ENCODE data around the gene NAP1L4.

Gene NAP1L4

GRCh38 chr11:2921261-2921660 is 70.9 kb downstream of the NAP1L4 start:
- FAIRE-seq: no peak
- no peak for TF ChIP-seq POLR2AphosphoS5 (IDR thresholded peaks at IDR 0.05; ENCODE audit: low read depth, low read length)
- no peak for TF ChIP-seq SPI1 (IDR thresholded peaks at IDR 0.05; ENCODE audit: low read depth, low read length)
- no peak for TF ChIP-seq POLR2A (IDR thresholded peaks at IDR 0.05; ENCODE audit: low read depth, low read length)
- no peak for DNase-seq (ENCODE audit: insufficient read length, low spot score)

GRCh38 chr11:2920343-2920742 is 71.8 kb downstream of the NAP1L4 start:
- TF ChIP-seq POLR2A (IDR thresholded peaks at IDR 0.05; ENCODE audit: low read depth, low read length) (no peak), PAX5 (IDR thresholded peaks at IDR 0.05; ENCODE audit: insufficient read depth, low read length, severe bottlenecking) (no peak), TAF1 (IDR thresholded peaks at IDR 0.05; ENCODE audit: low read depth, low read length) (no peak)
- FAIRE-seq: no peak
- DNase-seq (ENCODE audit: insufficient read length, low spot score): no peak

GRCh38 chr11:2919837-2920236 is 72.3 kb downstream of the NAP1L4 start:
- FAIRE-seq (no peak), DNase-seq (ENCODE audit: insufficient read length, low spot score) (no peak)
- TF ChIP-seq POLR2AphosphoS5 (IDR thresholded peaks at IDR 0.05; ENCODE audit: low read depth, low read length) (no peak), POU2F2 (IDR thresholded peaks at IDR 0.05; ENCODE audit: low read depth, low read length) (no peak), TAF1 (IDR thresholded peaks at IDR 0.05; ENCODE audit: low read depth, low read length) (no peak), SPI1 (IDR thresholded peaks at IDR 0.05; ENCODE audit: low read depth, low read length) (no peak), PAX5 (IDR thresholded peaks at IDR 0.05; ENCODE audit: insufficient read depth, low read length, severe bottlenecking) (no peak), POLR2A (IDR thresholded peaks at IDR 0.05; ENCODE audit: low read depth, low read length) (no peak)

- FAIRE-seq (no peak), DNase-seq (ENCODE audit: insufficient read length, low spot score) (no peak)
- TF ChIP-seq PAX5 (IDR thresholded peaks at IDR 0.05; ENCODE audit: insufficient read depth, low read length, severe bottlenecking) (no peak), SPI1 (IDR thresholded peaks at IDR 0.05; ENCODE audit: low read depth, low read length) (no peak), POLR2A (IDR thresholded peaks at IDR 0.05; ENCODE audit: low read depth, low read length) (no peak), POLR2AphosphoS5 (IDR thresholded peaks at IDR 0.05; ENCODE audit: low read depth, low read length) (no peak), TAF1 (IDR thresholded peaks at IDR 0.05; ENCODE audit: low read depth, low read length) (no peak), POU2F2 (IDR thresholded peaks at IDR 0.05; ENCODE audit: low read depth, low read length) (no peak)
Observed at GRCh38 chr11:2919188-2919587, 72.9 kb downstream of the NAP1L4 start.

- DNase-seq (ENCODE audit: insufficient read length, low spot score) (no peak), FAIRE-seq (no peak)
- TF ChIP-seq TAF1 (IDR thresholded peaks at IDR 0.05; ENCODE audit: low read depth, low read length) (no peak), PAX5 (IDR thresholded peaks at IDR 0.05; ENCODE audit: insufficient read depth, low read length, severe bottlenecking) (no peak), POU2F2 (IDR thresholded peaks at IDR 0.05; ENCODE audit: low read depth, low read length) (no peak), SPI1 (IDR thresholded peaks at IDR 0.05; ENCODE audit: low read depth, low read length) (no peak), POLR2A (IDR thresholded peaks at IDR 0.05; ENCODE audit: low read depth, low read length) (no peak), POLR2AphosphoS5 (IDR thresholded peaks at IDR 0.05; ENCODE audit: low read depth, low read length) (no peak)
Observed at GRCh38 chr11:2917842-2918490, 74.2 kb downstream of the NAP1L4 start.

- no peak for FAIRE-seq
- no peak for DNase-seq (ENCODE audit: insufficient read length, low spot score)
- no peak for TF ChIP-seq TAF1 (IDR thresholded peaks at IDR 0.05; ENCODE audit: low read depth, low read length)
- no peak for TF ChIP-seq POU2F2 (IDR thresholded peaks at IDR 0.05; ENCODE audit: low read depth, low read length)
- TF ChIP-seq POLR2A (IDR thresholded peaks at IDR 0.05; ENCODE audit: low read depth, low read length): no peak
- no peak for TF ChIP-seq SPI1 (IDR thresholded peaks at IDR 0.05; ENCODE audit: low read depth, low read length)
- TF ChIP-seq POLR2AphosphoS5 (IDR thresholded peaks at IDR 0.05; ENCODE audit: low read depth, low read length): no peak
- TF ChIP-seq PAX5 (IDR thresholded peaks at IDR 0.05; ENCODE audit: insufficient read depth, low read length, severe bottlenecking): no peak
Observed at GRCh38 chr11:2916892-2917645, 75.1 kb downstream of the NAP1L4 start.

- FAIRE-seq: no peak
- no peak for DNase-seq (ENCODE audit: insufficient read length, low spot score)
- TF ChIP-seq POLR2AphosphoS5 (IDR thresholded peaks at IDR 0.05; ENCODE audit: low read depth, low read length): no peak
Observed at GRCh38 chr11:2916114-2916891, 75.8 kb downstream of the NAP1L4 start.

- FAIRE-seq (no peak), DNase-seq (ENCODE audit: insufficient read length, low spot score) (no peak)
- TF ChIP-seq SPI1 (IDR thresholded peaks at IDR 0.05; ENCODE audit: low read depth, low read length) (no peak), PAX5 (IDR thresholded peaks at IDR 0.05; ENCODE audit: insufficient read depth, low read length, severe bottlenecking) (no peak), TAF1 (IDR thresholded peaks at IDR 0.05; ENCODE audit: low read depth, low read length) (no peak), POLR2A (IDR thresholded peaks at IDR 0.05; ENCODE audit: low read depth, low read length) (no peak), POU2F2 (IDR thresholded peaks at IDR 0.05; ENCODE audit: low read depth, low read length) (no peak), POLR2AphosphoS5 (IDR thresholded peaks at IDR 0.05; ENCODE audit: low read depth, low read length) (no peak)
Observed at GRCh38 chr11:2915473-2915872, 76.7 kb downstream of the NAP1L4 start.

GRCh38 chr11:2914455-2915195 is 77.5 kb downstream of the NAP1L4 start:
- DNase-seq (ENCODE audit: insufficient read length, low spot score): no peak
- no peak for TF ChIP-seq POLR2A (IDR thresholded peaks at IDR 0.05; ENCODE audit: low read depth, low read length)
- TF ChIP-seq SPI1 (IDR thresholded peaks at IDR 0.05; ENCODE audit: low read depth, low read length): no peak
- no peak for TF ChIP-seq POLR2AphosphoS5 (IDR thresholded peaks at IDR 0.05; ENCODE audit: low read depth, low read length)
- TF ChIP-seq POU2F2 (IDR thresholded peaks at IDR 0.05; ENCODE audit: low read depth, low read length): no peak
- no peak for TF ChIP-seq PAX5 (IDR thresholded peaks at IDR 0.05; ENCODE audit: insufficient read depth, low read length, severe bottlenecking)
- no peak for TF ChIP-seq TAF1 (IDR thresholded peaks at IDR 0.05; ENCODE audit: low read depth, low read length)
- no peak for FAIRE-seq
